Stimulated activated CD8-positive, alpha-beta memory T cell treated with anti-CD3 and anti-CD28 coated beads, Interleukin-7, amount 100 ng/mL, for 48 hours (primary cell): ENCODE results near the gene STEAP1B.

Source experiments
- DNase-seq, 2 donors: peaks; one replicate each; pipeline ENCODE4 v3.0.0-alpha.2; 2020; ENCODE audit warnings: low read depth in 1 of 2; ENCODE audit errors: extremely low read depth in 1 of 2

Gene STEAP1B

GRCh38 chr7:22377703-22378102 lies 122.3 kb downstream of the STEAP1B start:
- no peak for DNase-seq

- no peak for DNase-seq
Observed at GRCh38 chr7:22375359-22376048, 124.5 kb downstream of the STEAP1B start.

GRCh38 chr7:22373911-22374310 lies 126.1 kb downstream of the STEAP1B start:
- no peak for DNase-seq

GRCh38 chr7:22373388-22373787 lies 126.6 kb downstream of the STEAP1B start:
- no peak for DNase-seq

GRCh38 chr7:22372863-22373262 lies 127.1 kb downstream of the STEAP1B start:
- DNase-seq: no peak

- DNase-seq: no peak
Observed at GRCh38 chr7:22371878-22372277, 128.1 kb downstream of the STEAP1B start.
